ENCODE data around the gene UBAC1. TPM values are rescaled to one million over a fixed set of nuclear protein-coding genes. Genes with fewer than 3 reads are reported as not detected.

UBAC1 gene
- total and polyA plus RNA-seq, 9 of the 15 experiments (the other 6 are each of a cell fraction or from before 2014, with no cell fraction given) = 94.0 to 399 (median 228) TPM

DNA sequence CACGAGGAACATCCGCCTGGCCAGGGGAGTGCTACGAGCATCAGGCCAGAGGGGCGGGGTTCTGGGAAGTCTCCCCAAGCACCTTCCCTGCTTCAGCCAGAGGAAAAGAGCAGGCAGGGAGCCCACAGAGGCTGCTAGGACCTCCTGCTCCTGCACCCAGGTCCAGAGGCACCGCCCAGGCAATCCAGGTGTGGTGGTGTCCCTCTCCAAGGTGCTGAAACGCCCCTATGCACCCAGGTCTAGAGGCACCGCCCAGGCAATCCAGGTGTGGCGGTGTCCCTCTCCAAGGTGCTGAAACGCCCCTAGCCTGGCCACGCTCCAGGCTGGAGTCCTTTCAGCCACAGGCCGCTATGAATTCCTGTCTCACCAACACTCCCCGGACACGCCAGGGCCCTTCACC is 10.7 kb upstream of the UBAC1 start (continued):
- no peak for TF ChIP-seq IRF9 (tag; IDR thresholded peaks at IDR 0.05)
- TF ChIP-seq ZFP36 (IDR thresholded peaks at IDR 0.05; ENCODE audit: low read depth, low read length, partially characterized antibody) = no peak
- TF ChIP-seq, protein P1, sequence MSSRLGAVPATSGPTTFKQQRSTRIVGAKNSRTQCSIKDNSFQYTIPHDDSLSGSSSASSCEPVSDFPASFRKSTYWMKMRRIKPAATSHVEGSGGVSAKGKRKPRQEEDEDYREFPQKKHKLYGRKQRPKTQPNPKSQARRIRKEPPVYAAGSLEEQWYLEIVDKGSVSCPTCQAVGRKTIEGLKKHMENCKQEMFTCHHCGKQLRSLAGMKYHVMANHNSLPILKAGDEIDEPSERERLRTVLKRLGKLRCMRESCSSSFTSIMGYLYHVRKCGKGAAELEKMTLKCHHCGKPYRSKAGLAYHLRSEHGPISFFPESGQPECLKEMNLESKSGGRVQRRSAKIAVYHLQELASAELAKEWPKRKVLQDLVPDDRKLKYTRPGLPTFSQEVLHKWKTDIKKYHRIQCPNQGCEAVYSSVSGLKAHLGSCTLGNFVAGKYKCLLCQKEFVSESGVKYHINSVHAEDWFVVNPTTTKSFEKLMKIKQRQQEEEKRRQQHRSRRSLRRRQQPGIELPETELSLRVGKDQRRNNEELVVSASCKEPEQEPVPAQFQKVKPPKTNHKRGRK (tag; IDR thresholded peaks at IDR 0.05) = no peak
- no peak for TF ChIP-seq SIRT6 (IDR thresholded peaks at IDR 0.05; ENCODE audit: low read depth, low read length)
- TF ChIP-seq ZNF347 (CRISPR knock-in tag; IDR thresholded peaks at IDR 0.05; ENCODE audit: low read depth) = no peak
- no peak for TF ChIP-seq HOMEZ (CRISPR knock-in tag; IDR thresholded peaks at IDR 0.05)
- TF ChIP-seq NFRKB (IDR thresholded peaks at IDR 0.05; ENCODE audit: low read depth) = no peak
- TF ChIP-seq ZSCAN32 (CRISPR knock-in tag; IDR thresholded peaks at IDR 0.05) = no peak
- no peak for TF ChIP-seq SRSF3 (IDR thresholded peaks at IDR 0.05; ENCODE audit: insufficient read depth, low read length)
- no peak for TF ChIP-seq RFX7 (CRISPR knock-in tag; IDR thresholded peaks at IDR 0.05)
- no peak for TF ChIP-seq GTF2F1 (IDR thresholded peaks at IDR 0.05; ENCODE audit: low read depth, low read length)
- TF ChIP-seq DLX4 (CRISPR knock-in tag; IDR thresholded peaks at IDR 0.05) = no peak
- TF ChIP-seq XRCC3 (IDR thresholded peaks at IDR 0.05) = no peak
- no peak for TF ChIP-seq ZNF212 (CRISPR knock-in tag; IDR thresholded peaks at IDR 0.05)
- TF ChIP-seq ELK3 (CRISPR knock-in tag; IDR thresholded peaks at IDR 0.05) = no peak
- TF ChIP-seq ZNF696 (CRISPR knock-in tag; conservative IDR thresholded peaks at IDR 0.05) = no peak
- no peak for TF ChIP-seq ARHGAP35 (IDR thresholded peaks at IDR 0.05; ENCODE audit: partially characterized antibody)
- TF ChIP-seq, protein P2, sequence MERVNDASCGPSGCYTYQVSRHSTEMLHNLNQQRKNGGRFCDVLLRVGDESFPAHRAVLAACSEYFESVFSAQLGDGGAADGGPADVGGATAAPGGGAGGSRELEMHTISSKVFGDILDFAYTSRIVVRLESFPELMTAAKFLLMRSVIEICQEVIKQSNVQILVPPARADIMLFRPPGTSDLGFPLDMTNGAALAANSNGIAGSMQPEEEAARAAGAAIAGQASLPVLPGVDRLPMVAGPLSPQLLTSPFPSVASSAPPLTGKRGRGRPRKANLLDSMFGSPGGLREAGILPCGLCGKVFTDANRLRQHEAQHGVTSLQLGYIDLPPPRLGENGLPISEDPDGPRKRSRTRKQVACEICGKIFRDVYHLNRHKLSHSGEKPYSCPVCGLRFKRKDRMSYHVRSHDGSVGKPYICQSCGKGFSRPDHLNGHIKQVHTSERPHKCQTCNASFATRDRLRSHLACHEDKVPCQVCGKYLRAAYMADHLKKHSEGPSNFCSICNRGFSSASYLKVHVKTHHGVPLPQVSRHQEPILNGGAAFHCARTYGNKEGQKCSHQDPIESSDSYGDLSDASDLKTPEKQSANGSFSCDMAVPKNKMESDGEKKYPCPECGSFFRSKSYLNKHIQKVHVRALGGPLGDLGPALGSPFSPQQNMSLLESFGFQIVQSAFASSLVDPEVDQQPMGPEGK (CRISPR knock-in tag; IDR thresholded peaks at IDR 0.05; ENCODE audit: borderline replicate concordance) = no peak
- TF ChIP-seq NELFE (IDR thresholded peaks at IDR 0.05; ENCODE audit: insufficient read depth, insufficient read length) = no peak
- no peak for TF ChIP-seq SMAD1 (IDR thresholded peaks at IDR 0.05; ENCODE audit: low read depth, low read length, partially characterized antibody)
- no peak for TF ChIP-seq SPI1 (IDR thresholded peaks at IDR 0.05; ENCODE audit: borderline replicate concordance, low read depth, low read length)
- TF ChIP-seq TAF7 (tag; IDR thresholded peaks at IDR 0.05) = no peak
